ENCODE results near the gene CCR7. TPM values are rescaled to one million over a fixed set of nuclear protein-coding genes. Genes with fewer than 3 reads are reported as not detected.

The CCR7 gene
- total RNA-seq, 3 donors from 2014 or later = 0.16 to 1.0 (median 0.33) TPM

- Histone ChIP-seq H3K27me3 (no peaks in the 10 kb centered on the region), H3K4me3 (no peak overlapping the region), H3K27ac (peak overlapping the region; percentile 71 to 72), H3K4me1 (peaks cover 5 to 11% of the 10 kb centered on the region in 2 donors), H3K36me3 (no peaks in the 10 kb centered on the region), H3K9me3 (no peaks in the 10 kb centered on the region)
- TF ChIP-seq POLR2A (IDR thresholded peaks at IDR 0.05) (no peak), POLR2AphosphoS5 (IDR thresholded peaks at IDR 0.05) (peak in 2 of 3 donors; percentile 74 to 77)
- intact Hi-C loops (cut with DNase I; ENCODE audit: low total_unique reads) = no loop called here
- peak; percentile 62 to 92 for DNase-seq (ENCODE audit: low spot score in 2 of 2)
These were observed 55.0 kb downstream of the CCR7 start for GRCh38 chr17:40510328-40510648.

- Histone ChIP-seq H3K4me3 (no peak overlapping the region), H3K4me1 (peaks cover 5 to 11% of the 10 kb centered on the region in 2 donors), H3K9me3 (no peaks in the 10 kb centered on the region), H3K27ac (peak overlapping the region; percentile 71 to 72), H3K36me3 (no peaks in the 10 kb centered on the region), H3K27me3 (no peaks in the 10 kb centered on the region)
- TF ChIP-seq CTCF (IDR thresholded peaks at IDR 0.05) = no peak
- no peak for TF ChIP-seq POLR2AphosphoS5 (IDR thresholded peaks at IDR 0.05)
- TF ChIP-seq POLR2A (IDR thresholded peaks at IDR 0.05) = no peak
- no peak for DNase-seq (ENCODE audit: low spot score in 2 of 2)
- intact Hi-C loops (cut with DNase I; ENCODE audit: low total_unique reads) = no loop called here
These were observed 55.5 kb downstream of the CCR7 start for GRCh38 chr17:40509626-40510327.

- peak in 1 of 2 donors; percentile 14 for DNase-seq (ENCODE audit: low spot score in 2 of 2)
- intact Hi-C loops (cut with DNase I; ENCODE audit: low total_unique reads) = no loop called here
- Histone ChIP-seq H3K9me3 (no peaks in the 10 kb centered on the region), H3K27me3 (no peaks in the 10 kb centered on the region), H3K27ac (no peak overlapping the region), H3K4me3 (no peak overlapping the region), H3K4me1 (peaks cover 0 to 10% of the 10 kb centered on the region in 2 donors), H3K36me3 (no peaks in the 10 kb centered on the region)
- TF ChIP-seq POLR2A (IDR thresholded peaks at IDR 0.05) = no peak
- no peak for TF ChIP-seq CTCF (IDR thresholded peaks at IDR 0.05)
- no peak for TF ChIP-seq POLR2AphosphoS5 (IDR thresholded peaks at IDR 0.05)
These were observed 58.5 kb downstream of the CCR7 start for GRCh38 chr17:40506786-40507185.

Other genes starting within 250 kb of the CCR7 start
- gene GJD3, start 200.7 kb downstream of the CCR7 start, total RNA-seq = not detected
- gene TOP2A, start 147.6 kb downstream of the CCR7 start, total RNA-seq = 1 to 10 TPM; 2.0 to 6.4 (median 2.5) TPM
- 100 to 1,000 TPM; 191 to 893 (median 278) TPM for gene IGFBP4, start 122.0 kb downstream of the CCR7 start, total RNA-seq
- 10 to 100 TPM in 2 of 3 donors, not detected in 1; 30.5 to 52.2 TPM for gene TNS4, start 63.8 kb downstream of the CCR7 start, total RNA-seq
- 100 to 1,000 TPM in 1 of 3 donors, 10 to 100 TPM in 2; 91.4 to 122 (median 98.4) TPM for gene SMARCE1, start 82.3 kb upstream of the CCR7 start, total RNA-seq
- 1 to 10 TPM in 2 of 3 donors, under 1 TPM in 1; 0.80 to 1.3 (median 1.0) TPM for gene KRT222, start 99.7 kb upstream of the CCR7 start, total RNA-seq
- not detected for gene KRT24, start 138.3 kb upstream of the CCR7 start, total RNA-seq
- not detected for gene KRT25, start 189.9 kb upstream of the CCR7 start, total RNA-seq
- not detected for gene KRT26, start 206.7 kb upstream of the CCR7 start, total RNA-seq
- not detected for gene KRT27, start 217.1 kb upstream of the CCR7 start, total RNA-seq
- gene KRT28, start 234.5 kb upstream of the CCR7 start, total RNA-seq = not detected